Gastroesophageal sphincter (tissue), 4 donors: ENCODE data around the gene GRID2. TPM values are rescaled to one million over a fixed set of nuclear protein-coding genes. Genes with fewer than 3 reads are reported as not detected.

Experiments used
- ATAC-seq: fragments of 150-250 bp; one replicate; pipeline ENCODE4 v1.9.1; 2016; ENCODE audit warnings: mild to moderate bottlenecking, moderate library complexity
- H3K27ac ChIP-seq, 4 donors: fragments of 200-600 bp; sonication (generic) in 3 of 4; 1 replicate in 3 of 4; 2 replicates in 1 of 4; pipeline ENCODE4 v1.5.1; 2016 to 2019
- H3K27me3 ChIP-seq: fragments of 200-600 bp; sonication (generic); one replicate; pipeline ENCODE4 v1.5.1; 2019
- H3K36me3 ChIP-seq, 2 donors: fragments of 200-600 bp; sonication (generic); one replicate each; pipeline ENCODE4 v1.5.1; 2019; ENCODE audit warnings: control low read depth in 1 of 2
- H3K4me1 ChIP-seq, 3 donors: fragments of 200-600 bp; sonication (generic); 1 replicate in 2 of 3; 2 replicates in 1 of 3; pipeline ENCODE4 v1.5.1; 2016 to 2019; ENCODE audit warnings: control low read depth in 2 of 3
- H3K4me3 ChIP-seq, 2 donors: fragments of 200-600 bp; sonication (generic); one replicate each; pipeline ENCODE4 v1.5.1; 2019; ENCODE audit warnings: mild to moderate bottlenecking in 1 of 2, moderate library complexity in 1 of 2
- H3K9me3 ChIP-seq, 3 donors: fragments of 200-600 bp; sonication (generic); one replicate each; pipeline ENCODE4 v1.5.1; 2017 to 2019; ENCODE audit warnings: control low read depth in 2 of 3
- CTCF ChIP-seq, 4 experiments: fragments of 200-600 bp in 2 of 4; fragments of 450-650 bp in 2 of 4; sonication (generic) in 1 of 4; IDR thresholded peaks; one replicate each; pipeline ENCODE4 v1.5.1; 2017 to 2019; ENCODE audit warnings: antibody characterized with exemption in 4 of 4, mild to moderate bottlenecking in 2 of 4, moderate library complexity in 2 of 4
- EP300 ChIP-seq: sonication (generic); formaldehyde crosslinking; IDR thresholded peaks from one replicate; pipeline ENCODE4 v1.6.1; 2017; ENCODE audit warnings: antibody characterized with exemption, mild to moderate bottlenecking
- POLR2A ChIP-seq, 2 donors: fragments of 450-650 bp; IDR thresholded peaks; one replicate each; pipeline ENCODE4 v1.6.1; 2017; ENCODE audit warnings: antibody characterized with exemption in 2 of 2, mild to moderate bottlenecking in 2 of 2, moderate library complexity in 1 of 2
- POLR2AphosphoS5 ChIP-seq: sonication (generic); formaldehyde crosslinking; IDR thresholded peaks from one replicate; pipeline ENCODE4 v1.6.1; 2017; ENCODE audit warnings: antibody characterized with exemption
- WGBS, 2 donors: methylation state at CpG; one replicate each; pipeline ENCODE4 v1.1.5; 2018; ENCODE audit warnings: low coverage in 1 of 2; 5-methylcytosine and 5-hydroxymethylcytosine counted together
- total RNA-seq, 4 donors: library from RNA; depleted of rRNA; stranded (reverse); fragments of >200 nt; gene quantifications; one replicate each; pipeline ENCODE4 v1.1.0, GENCODE V29; 2016

Gene GRID2
- total RNA-seq, 4 donors from 2014 or later: 0.81 TPM; not detected in 3

- TF ChIP-seq POLR2A (IDR thresholded peaks at IDR 0.05) (no peak), CTCF (IDR thresholded peaks at IDR 0.05) (no peak), EP300 (no peak), POLR2AphosphoS5 (no peak)
- Histone ChIP-seq H3K4me3 (no peak overlapping the region), H3K36me3 (no peaks in the 10 kb centered on the region), H3K9me3 (no peaks in the 10 kb centered on the region), H3K27me3 (no peaks in the 10 kb centered on the region), H3K27ac (no peak overlapping the region), H3K4me1 (no peaks in the 10 kb centered on the region)
- ATAC-seq: no peak
Observed at GRCh38 chr4:93772858-93773257, 1469.1 kb downstream of the GRID2 start.

GRCh38 chr4:93775551-93775950 lies 1471.8 kb downstream of the GRID2 start:
- no peak for ATAC-seq
- no peak overlapping the region for H3K4me3 ChIP-seq
- H3K4me1 ChIP-seq: no peaks in the 10 kb centered on the region
- H3K9me3 ChIP-seq: no peaks in the 10 kb centered on the region
- H3K27me3 ChIP-seq: no peaks in the 10 kb centered on the region
- H3K36me3 ChIP-seq: no peaks in the 10 kb centered on the region
- 82 to 84% methylated on average over 2 to 3 of the region's 3 CpGs for whole genome bisulfite sequencing, 2 donors
- TF ChIP-seq CTCF (IDR thresholded peaks at IDR 0.05) (no peak), POLR2A (IDR thresholded peaks at IDR 0.05) (no peak), POLR2AphosphoS5 (no peak), EP300 (no peak)
- H3K27ac ChIP-seq: no peak overlapping the region

GRCh38 chr4:93776386-93777080 lies 1472.8 kb downstream of the GRID2 start:
- Histone ChIP-seq H3K4me3 (no peak overlapping the region), H3K36me3 (no peaks in the 10 kb centered on the region), H3K27ac (no peak overlapping the region), H3K9me3 (no peaks in the 10 kb centered on the region), H3K4me1 (no peaks in the 10 kb centered on the region), H3K27me3 (no peaks in the 10 kb centered on the region)
- no peak for ATAC-seq
- no peak for TF ChIP-seq POLR2A (IDR thresholded peaks at IDR 0.05)
- TF ChIP-seq EP300: no peak
- no peak for TF ChIP-seq POLR2AphosphoS5
- no peak for TF ChIP-seq CTCF (IDR thresholded peaks at IDR 0.05)
- 42 to 54% methylated on average over 4 of the region's 4 CpGs for WGBS, 2 donors

GRCh38 chr4:93777081-93777460 lies 1473.3 kb downstream of the GRID2 start:
- no peaks in the 10 kb centered on the region for H3K27me3 ChIP-seq
- no peak overlapping the region for H3K4me3 ChIP-seq
- no peaks in the 10 kb centered on the region for H3K9me3 ChIP-seq
- H3K27ac ChIP-seq: no peak overlapping the region
- H3K36me3 ChIP-seq: no peaks in the 10 kb centered on the region
- no peak for TF ChIP-seq EP300
- no peak for TF ChIP-seq CTCF (IDR thresholded peaks at IDR 0.05)
- TF ChIP-seq POLR2A (IDR thresholded peaks at IDR 0.05): no peak
- no peak for TF ChIP-seq POLR2AphosphoS5
- no peaks in the 10 kb centered on the region for H3K4me1 ChIP-seq
- ATAC-seq: no peak
- WGBS, 2 donors: 78 to 100% methylated on average over 1 of the region's 1 CpG

GRCh38 chr4:93779228-93779627 lies 1475.5 kb downstream of the GRID2 start:
- WGBS, 2 donors: 93% methylated on average over 1 of the region's 2 CpGs; no CpG with 5 or more reads in 1 of the 2 donors
- Histone ChIP-seq H3K27ac (no peak overlapping the region), H3K27me3 (no peaks in the 10 kb centered on the region), H3K36me3 (no peaks in the 10 kb centered on the region), H3K4me1 (no peaks in the 10 kb centered on the region), H3K4me3 (no peak overlapping the region), H3K9me3 (no peaks in the 10 kb centered on the region)
- TF ChIP-seq CTCF (IDR thresholded peaks at IDR 0.05): no peak
- TF ChIP-seq POLR2AphosphoS5: no peak
- no peak for TF ChIP-seq POLR2A (IDR thresholded peaks at IDR 0.05)
- no peak for ATAC-seq
